Loucy (cell line): Measurements from ENCODE around the gene PRKAR1A.

ENCODE experiments used
- H2AFZ ChIP-seq: fragments of 200-600 bp; sonication (generic); 2 replicates; pipeline ENCODE4 v1.6.0; 2016; ENCODE audit warnings: antibody characterized with exemption, mild to moderate bottlenecking, low read length, moderate library complexity
- H3F3A ChIP-seq: fragments of 200-600 bp; 2 replicates; pipeline ENCODE4 v1.6.0; 2016; ENCODE audit warnings: antibody characterized with exemption, low read depth, mild to moderate bottlenecking
- H3K27me3 ChIP-seq: fragments of 200-600 bp; sonication (generic); 2 replicates; pipeline ENCODE4 v1.6.1; 2014; ENCODE audit warnings: low read length, mild to moderate bottlenecking; ENCODE audit not compliant: insufficient read depth, poor library complexity, severe bottlenecking
- H3K36me3 ChIP-seq: fragments of 200-600 bp; sonication (generic); 2 replicates; pipeline ENCODE4 v1.6.1; 2016; ENCODE audit warnings: low read length; ENCODE audit not compliant: insufficient read depth
- H3K4me1 ChIP-seq: fragments of 200-600 bp; sonication (generic); 2 replicates; pipeline ENCODE4 v1.5.1; 2014; ENCODE audit warnings: low read length, mild to moderate bottlenecking; ENCODE audit not compliant: insufficient read depth, poor library complexity, severe bottlenecking
- H3K4me2 ChIP-seq: fragments of 200-600 bp; sonication (generic); 2 replicates; pipeline ENCODE4 v1.6.0; 2014; ENCODE audit warnings: antibody characterized with exemption, low read length, low read depth, mild to moderate bottlenecking; ENCODE audit not compliant: poor library complexity, severe bottlenecking
- H3K4me3 ChIP-seq: fragments of 200-600 bp; sonication (generic); 2 replicates; pipeline ENCODE4 v1.5.1; 2014; ENCODE audit warnings: low read length, mild to moderate bottlenecking, mixed read lengths; ENCODE audit not compliant: poor library complexity, severe bottlenecking
- H3K79me2 ChIP-seq: fragments of 200-600 bp; sonication (generic); 2 replicates; pipeline ENCODE4 v1.6.1; 2014; ENCODE audit warnings: low read length; ENCODE audit not compliant: insufficient read depth
- H3K9ac ChIP-seq: fragments of 200-600 bp; sonication (generic); 2 replicates; pipeline ENCODE4 v1.6.0; 2014; ENCODE audit warnings: mild to moderate bottlenecking, low read depth, low read length, moderate library complexity; ENCODE audit not compliant: poor library complexity, severe bottlenecking
- H3K9me2 ChIP-seq: fragments of 200-600 bp; sonication (generic); replicated peaks from 2 replicates; pipeline ENCODE4 v1.6.1; 2016; ENCODE audit warnings: low read depth, low read length, mixed read lengths
- H3K9me3 ChIP-seq: fragments of 200-600 bp; sonication (generic); 2 replicates; pipeline ENCODE4 v1.6.1; 2014; ENCODE audit warnings: mild to moderate bottlenecking, antibody characterized with exemption, low read length, low read depth; ENCODE audit not compliant: insufficient read depth
- H4K20me1 ChIP-seq: fragments of 200-600 bp; sonication (generic); 2 replicates; pipeline ENCODE4 v1.6.0; 2014; ENCODE audit warnings: antibody characterized with exemption, low read length, mild to moderate bottlenecking; ENCODE audit not compliant: insufficient read depth, poor library complexity, severe bottlenecking
- EZH2phosphoT487 ChIP-seq: fragments of 200-600 bp; IDR thresholded peaks from 2 replicates; pipeline ENCODE4 v1.6.1; 2018; ENCODE audit warnings: antibody characterized with exemption, mild to moderate bottlenecking, moderate library complexity, borderline replicate concordance
- TF ChIP-seq, protein P1 (sequence below): fragments of 200-600 bp; sonication (generic); conservative IDR thresholded peaks from 2 replicates; pipeline ENCODE4 v1.5.1; 2014; ENCODE audit warnings: mild to moderate bottlenecking, antibody characterized with exemption, low read length

PRKAR1A gene

GRCh38 chr17:68512247-68512959 lies at the start of gene PRKAR1A:
Gene PRKAR1A (plus strand): TSS chr17:68512430. CDS start chr17:68515400, 2,970 bp downstream.
- H3K4me2 ChIP-seq, result peak within 1 kb of the TSS; percentile 85
- no peaks in the 10 kb centered on the region for H3K27me3 ChIP-seq
- no peaks in the 10 kb centered on the region for H3K9me2 ChIP-seq
- H3K36me3 ChIP-seq, result peaks cover 21% of the 10 kb centered on the region
- no peaks in the 10 kb centered on the region for H3F3A ChIP-seq
- H3K4me3 ChIP-seq, result peak within 1 kb of the TSS; percentile 90
- H3K79me2 ChIP-seq, result peaks cover 52% of the 10 kb centered on the region
- H4K20me1 ChIP-seq, result peaks cover 47% of the 10 kb centered on the region
- peak within 1 kb of the TSS; percentile 89 for H3K9ac ChIP-seq
- peak within 1 kb of the TSS; percentile 100 for H2AFZ ChIP-seq
- TF ChIP-seq, protein P1, sequence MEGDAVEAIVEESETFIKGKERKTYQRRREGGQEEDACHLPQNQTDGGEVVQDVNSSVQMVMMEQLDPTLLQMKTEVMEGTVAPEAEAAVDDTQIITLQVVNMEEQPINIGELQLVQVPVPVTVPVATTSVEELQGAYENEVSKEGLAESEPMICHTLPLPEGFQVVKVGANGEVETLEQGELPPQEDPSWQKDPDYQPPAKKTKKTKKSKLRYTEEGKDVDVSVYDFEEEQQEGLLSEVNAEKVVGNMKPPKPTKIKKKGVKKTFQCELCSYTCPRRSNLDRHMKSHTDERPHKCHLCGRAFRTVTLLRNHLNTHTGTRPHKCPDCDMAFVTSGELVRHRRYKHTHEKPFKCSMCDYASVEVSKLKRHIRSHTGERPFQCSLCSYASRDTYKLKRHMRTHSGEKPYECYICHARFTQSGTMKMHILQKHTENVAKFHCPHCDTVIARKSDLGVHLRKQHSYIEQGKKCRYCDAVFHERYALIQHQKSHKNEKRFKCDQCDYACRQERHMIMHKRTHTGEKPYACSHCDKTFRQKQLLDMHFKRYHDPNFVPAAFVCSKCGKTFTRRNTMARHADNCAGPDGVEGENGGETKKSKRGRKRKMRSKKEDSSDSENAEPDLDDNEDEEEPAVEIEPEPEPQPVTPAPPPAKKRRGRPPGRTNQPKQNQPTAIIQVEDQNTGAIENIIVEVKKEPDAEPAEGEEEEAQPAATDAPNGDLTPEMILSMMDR, result no peak
- TF ChIP-seq EZH2phosphoT487, result no peak
- H3K4me1 ChIP-seq, result peaks cover 52% of the 10 kb centered on the region
- no peaks in the 10 kb centered on the region for H3K9me3 ChIP-seq

GRCh38 chr17:68463211-68464019 lies 48.8 kb upstream of the PRKAR1A start:
- H3K4me3 ChIP-seq, result no peak overlapping the region
- no peaks in the 10 kb centered on the region for H3K9me2 ChIP-seq
- H3K79me2 ChIP-seq, result no peaks in the 10 kb centered on the region
- no peaks in the 10 kb centered on the region for H3K27me3 ChIP-seq
- TF ChIP-seq EZH2phosphoT487, result no peak
- TF ChIP-seq, protein P1, result peak; percentile 10; the same call in 1 of the 2 replicates
- H3K4me2 ChIP-seq, result no peak overlapping the region
- no peaks in the 10 kb centered on the region for H3F3A ChIP-seq
- H3K9me3 ChIP-seq, result no peaks in the 10 kb centered on the region
- no peaks in the 10 kb centered on the region for H4K20me1 ChIP-seq
- peaks cover 31% of the 10 kb centered on the region for H3K4me1 ChIP-seq
- no peaks in the 10 kb centered on the region for H3K36me3 ChIP-seq
- no peak overlapping the region for H3K9ac ChIP-seq
- no peak overlapping the region for H2AFZ ChIP-seq

GRCh38 chr17:68468334-68468733 lies 43.9 kb upstream of the PRKAR1A start:
- Histone ChIP-seq H3K4me2 (no peak overlapping the region), H3F3A (no peaks in the 10 kb centered on the region), H3K4me3 (no peak overlapping the region), H3K9ac (no peak overlapping the region), H3K27me3 (no peaks in the 10 kb centered on the region), H4K20me1 (no peaks in the 10 kb centered on the region), H3K36me3 (no peaks in the 10 kb centered on the region), H3K4me1 (no peaks in the 10 kb centered on the region), H3K9me3 (no peaks in the 10 kb centered on the region), H3K9me2 (no peaks in the 10 kb centered on the region), H2AFZ (no peak overlapping the region), H3K79me2 (no peaks in the 10 kb centered on the region)
- TF ChIP-seq, protein P1, result no peak
- no peak for TF ChIP-seq EZH2phosphoT487
